ENCODE measurements around the gene RRAS2. TPM values are rescaled to one million over a fixed set of nuclear protein-coding genes. Genes with fewer than 3 reads are reported as not detected.
"Not testable (repeated sequence)": the region's sequence is repeated elsewhere in the genome, so short reads cannot be mapped to it uniquely, and the experiment has no call there.

RRAS2 gene
- total RNA-seq, 1 experiment from 2014 or later: 164 TPM

DNA sequence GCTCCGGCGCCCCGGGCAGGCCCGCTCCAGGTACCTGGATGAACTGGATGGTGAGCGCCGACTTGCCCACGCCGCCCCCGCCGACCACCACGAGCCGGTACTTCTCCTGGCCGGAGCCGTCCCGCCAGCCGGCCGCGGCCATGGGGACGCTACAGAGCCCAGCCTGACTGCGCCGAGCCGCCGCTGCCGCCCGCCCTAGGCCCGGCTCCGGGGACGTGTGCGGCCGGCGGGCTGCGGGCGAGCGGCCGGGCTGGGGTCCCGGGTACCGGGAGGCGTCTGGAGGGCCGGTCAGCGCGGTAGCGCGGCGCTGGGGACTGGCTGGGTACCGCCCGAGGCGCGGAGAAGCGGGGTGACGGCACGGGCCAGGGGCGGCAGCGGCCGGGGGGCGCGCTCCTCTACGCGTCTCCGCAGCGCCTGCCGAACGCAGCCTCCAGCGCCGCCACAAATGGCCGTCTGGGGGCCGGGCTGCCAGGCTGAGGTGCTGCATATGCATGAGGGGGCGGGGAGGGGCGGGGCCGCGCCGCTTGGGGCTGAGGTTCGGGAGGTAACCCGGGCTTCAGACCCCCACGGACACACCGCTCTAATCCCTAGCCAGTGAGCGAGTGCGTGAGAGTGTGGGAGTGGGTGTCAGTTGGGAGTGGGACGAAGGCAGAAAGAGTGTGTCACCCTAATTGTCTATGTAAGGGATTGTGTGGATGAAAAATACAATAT, at the start of gene RRAS2 (continued):
- TF ChIP-seq ZNF416 (CRISPR knock-in tag; IDR thresholded peaks at IDR 0.05) (no peak), RORB (CRISPR knock-in tag; IDR thresholded peaks at IDR 0.05) (no peak), ESRRA (CRISPR knock-in tag; IDR thresholded peaks at IDR 0.05; ENCODE audit: borderline replicate concordance) (no peak), GABPB1 (CRISPR knock-in tag; IDR thresholded peaks at IDR 0.05) (no peak)
- TF ChIP-seq, protein P1, sequence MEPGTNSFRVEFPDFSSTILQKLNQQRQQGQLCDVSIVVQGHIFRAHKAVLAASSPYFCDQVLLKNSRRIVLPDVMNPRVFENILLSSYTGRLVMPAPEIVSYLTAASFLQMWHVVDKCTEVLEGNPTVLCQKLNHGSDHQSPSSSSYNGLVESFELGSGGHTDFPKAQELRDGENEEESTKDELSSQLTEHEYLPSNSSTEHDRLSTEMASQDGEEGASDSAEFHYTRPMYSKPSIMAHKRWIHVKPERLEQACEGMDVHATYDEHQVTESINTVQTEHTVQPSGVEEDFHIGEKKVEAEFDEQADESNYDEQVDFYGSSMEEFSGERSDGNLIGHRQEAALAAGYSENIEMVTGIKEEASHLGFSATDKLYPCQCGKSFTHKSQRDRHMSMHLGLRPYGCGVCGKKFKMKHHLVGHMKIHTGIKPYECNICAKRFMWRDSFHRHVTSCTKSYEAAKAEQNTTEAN (CRISPR knock-in tag; IDR thresholded peaks at IDR 0.05): no peak

DNA sequence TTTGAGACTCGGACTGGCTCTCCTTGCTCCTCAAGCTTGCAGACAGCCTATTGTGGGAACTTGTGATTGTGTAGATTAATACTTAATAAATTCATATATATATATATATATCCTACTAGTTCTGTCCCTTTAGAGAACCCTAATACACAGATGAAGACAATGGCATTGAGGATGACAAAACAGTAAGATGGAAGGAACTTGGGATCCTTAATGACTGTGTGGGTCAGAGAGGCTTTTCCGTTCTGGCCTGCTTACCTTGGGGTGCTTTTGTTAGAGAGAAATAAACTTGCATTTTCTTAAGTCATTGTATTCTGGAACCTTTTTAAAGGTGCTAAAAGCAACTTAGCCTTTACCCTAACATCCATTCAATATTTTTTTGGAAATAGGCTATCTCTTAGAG, 49.6 kb upstream of the RRAS2 start:
- H3K27ac Mint-ChIP-seq: no peak overlapping the region
- H3K36me3 Mint-ChIP-seq: peaks cover 6% of the 10 kb centered on the region; the same call in 1 of the 2 replicates
- peaks cover 8% of the 10 kb centered on the region for H3K9me3 Mint-ChIP-seq
- H3K4me3 Mint-ChIP-seq: no peak overlapping the region
- peaks cover 62% of the 10 kb centered on the region for H3K4me1 Mint-ChIP-seq
- TF ChIP-seq ZNF138 (CRISPR knock-in tag; conservative IDR thresholded peaks at IDR 0.05) (no peak), CREM (CRISPR knock-in tag; IDR thresholded peaks at IDR 0.05) (no peak), NFE2L1 (CRISPR knock-in tag; IDR thresholded peaks at IDR 0.05) (no peak), GTF2I (CRISPR knock-in tag; conservative IDR thresholded peaks at IDR 0.05) (no peak), SP1 (CRISPR knock-in tag; conservative IDR thresholded peaks at IDR 0.05) (no peak), ZNF396 (CRISPR knock-in tag; IDR thresholded peaks at IDR 0.05; ENCODE audit: borderline replicate concordance) (no peak), RELA (CRISPR knock-in tag; IDR thresholded peaks at IDR 0.05; ENCODE audit: borderline replicate concordance) (no peak), OVOL2 (CRISPR knock-in tag; IDR thresholded peaks at IDR 0.05; ENCODE audit: borderline replicate concordance) (no peak)
- TF ChIP-seq, protein P2, sequence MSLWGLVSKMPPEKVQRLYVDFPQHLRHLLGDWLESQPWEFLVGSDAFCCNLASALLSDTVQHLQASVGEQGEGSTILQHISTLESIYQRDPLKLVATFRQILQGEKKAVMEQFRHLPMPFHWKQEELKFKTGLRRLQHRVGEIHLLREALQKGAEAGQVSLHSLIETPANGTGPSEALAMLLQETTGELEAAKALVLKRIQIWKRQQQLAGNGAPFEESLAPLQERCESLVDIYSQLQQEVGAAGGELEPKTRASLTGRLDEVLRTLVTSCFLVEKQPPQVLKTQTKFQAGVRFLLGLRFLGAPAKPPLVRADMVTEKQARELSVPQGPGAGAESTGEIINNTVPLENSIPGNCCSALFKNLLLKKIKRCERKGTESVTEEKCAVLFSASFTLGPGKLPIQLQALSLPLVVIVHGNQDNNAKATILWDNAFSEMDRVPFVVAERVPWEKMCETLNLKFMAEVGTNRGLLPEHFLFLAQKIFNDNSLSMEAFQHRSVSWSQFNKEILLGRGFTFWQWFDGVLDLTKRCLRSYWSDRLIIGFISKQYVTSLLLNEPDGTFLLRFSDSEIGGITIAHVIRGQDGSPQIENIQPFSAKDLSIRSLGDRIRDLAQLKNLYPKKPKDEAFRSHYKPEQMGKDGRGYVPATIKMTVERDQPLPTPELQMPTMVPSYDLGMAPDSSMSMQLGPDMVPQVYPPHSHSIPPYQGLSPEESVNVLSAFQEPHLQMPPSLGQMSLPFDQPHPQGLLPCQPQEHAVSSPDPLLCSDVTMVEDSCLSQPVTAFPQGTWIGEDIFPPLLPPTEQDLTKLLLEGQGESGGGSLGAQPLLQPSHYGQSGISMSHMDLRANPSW (CRISPR knock-in tag; conservative IDR thresholded peaks at IDR 0.05; ENCODE audit: low read depth): no peak
- TF ChIP-seq, protein P3, sequence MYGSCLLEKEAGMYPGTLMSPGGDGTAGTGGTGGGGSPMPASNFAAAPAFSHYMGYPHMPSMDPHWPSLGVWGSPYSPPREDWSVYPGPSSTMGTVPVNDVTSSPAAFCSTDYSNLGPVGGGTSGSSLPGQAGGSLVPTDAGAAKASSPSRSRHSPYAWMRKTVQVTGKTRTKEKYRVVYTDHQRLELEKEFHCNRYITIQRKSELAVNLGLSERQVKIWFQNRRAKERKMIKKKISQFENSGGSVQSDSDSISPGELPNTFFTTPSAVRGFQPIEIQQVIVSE (CRISPR knock-in tag; IDR thresholded peaks at IDR 0.05; ENCODE audit: borderline replicate concordance): no peak
- TF ChIP-seq, protein P4, sequence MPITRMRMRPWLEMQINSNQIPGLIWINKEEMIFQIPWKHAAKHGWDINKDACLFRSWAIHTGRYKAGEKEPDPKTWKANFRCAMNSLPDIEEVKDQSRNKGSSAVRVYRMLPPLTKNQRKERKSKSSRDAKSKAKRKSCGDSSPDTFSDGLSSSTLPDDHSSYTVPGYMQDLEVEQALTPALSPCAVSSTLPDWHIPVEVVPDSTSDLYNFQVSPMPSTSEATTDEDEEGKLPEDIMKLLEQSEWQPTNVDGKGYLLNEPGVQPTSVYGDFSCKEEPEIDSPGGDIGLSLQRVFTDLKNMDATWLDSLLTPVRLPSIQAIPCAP (CRISPR knock-in tag; IDR thresholded peaks at IDR 0.05): no peak
- TF ChIP-seq, protein P5, sequence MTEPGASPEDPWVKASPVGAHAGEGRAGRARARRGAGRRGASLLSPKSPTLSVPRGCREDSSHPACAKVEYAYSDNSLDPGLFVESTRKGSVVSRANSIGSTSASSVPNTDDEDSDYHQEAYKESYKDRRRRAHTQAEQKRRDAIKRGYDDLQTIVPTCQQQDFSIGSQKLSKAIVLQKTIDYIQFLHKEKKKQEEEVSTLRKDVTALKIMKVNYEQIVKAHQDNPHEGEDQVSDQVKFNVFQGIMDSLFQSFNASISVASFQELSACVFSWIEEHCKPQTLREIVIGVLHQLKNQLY (CRISPR knock-in tag; IDR thresholded peaks at IDR 0.05): no peak
- TF ChIP-seq, protein P6, sequence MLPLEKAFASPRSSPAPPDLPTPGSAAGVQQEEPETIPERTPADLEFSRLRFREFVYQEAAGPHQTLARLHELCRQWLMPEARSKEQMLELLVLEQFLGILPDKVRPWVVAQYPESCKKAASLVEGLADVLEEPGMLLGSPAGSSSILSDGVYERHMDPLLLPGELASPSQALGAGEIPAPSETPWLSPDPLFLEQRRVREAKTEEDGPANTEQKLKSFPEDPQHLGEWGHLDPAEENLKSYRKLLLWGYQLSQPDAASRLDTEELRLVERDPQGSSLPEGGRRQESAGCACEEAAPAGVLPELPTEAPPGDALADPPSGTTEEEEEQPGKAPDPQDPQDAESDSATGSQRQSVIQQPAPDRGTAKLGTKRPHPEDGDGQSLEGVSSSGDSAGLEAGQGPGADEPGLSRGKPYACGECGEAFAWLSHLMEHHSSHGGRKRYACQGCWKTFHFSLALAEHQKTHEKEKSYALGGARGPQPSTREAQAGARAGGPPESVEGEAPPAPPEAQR (CRISPR knock-in tag; IDR thresholded peaks at IDR 0.05): no peak
- TF ChIP-seq, protein P7, sequence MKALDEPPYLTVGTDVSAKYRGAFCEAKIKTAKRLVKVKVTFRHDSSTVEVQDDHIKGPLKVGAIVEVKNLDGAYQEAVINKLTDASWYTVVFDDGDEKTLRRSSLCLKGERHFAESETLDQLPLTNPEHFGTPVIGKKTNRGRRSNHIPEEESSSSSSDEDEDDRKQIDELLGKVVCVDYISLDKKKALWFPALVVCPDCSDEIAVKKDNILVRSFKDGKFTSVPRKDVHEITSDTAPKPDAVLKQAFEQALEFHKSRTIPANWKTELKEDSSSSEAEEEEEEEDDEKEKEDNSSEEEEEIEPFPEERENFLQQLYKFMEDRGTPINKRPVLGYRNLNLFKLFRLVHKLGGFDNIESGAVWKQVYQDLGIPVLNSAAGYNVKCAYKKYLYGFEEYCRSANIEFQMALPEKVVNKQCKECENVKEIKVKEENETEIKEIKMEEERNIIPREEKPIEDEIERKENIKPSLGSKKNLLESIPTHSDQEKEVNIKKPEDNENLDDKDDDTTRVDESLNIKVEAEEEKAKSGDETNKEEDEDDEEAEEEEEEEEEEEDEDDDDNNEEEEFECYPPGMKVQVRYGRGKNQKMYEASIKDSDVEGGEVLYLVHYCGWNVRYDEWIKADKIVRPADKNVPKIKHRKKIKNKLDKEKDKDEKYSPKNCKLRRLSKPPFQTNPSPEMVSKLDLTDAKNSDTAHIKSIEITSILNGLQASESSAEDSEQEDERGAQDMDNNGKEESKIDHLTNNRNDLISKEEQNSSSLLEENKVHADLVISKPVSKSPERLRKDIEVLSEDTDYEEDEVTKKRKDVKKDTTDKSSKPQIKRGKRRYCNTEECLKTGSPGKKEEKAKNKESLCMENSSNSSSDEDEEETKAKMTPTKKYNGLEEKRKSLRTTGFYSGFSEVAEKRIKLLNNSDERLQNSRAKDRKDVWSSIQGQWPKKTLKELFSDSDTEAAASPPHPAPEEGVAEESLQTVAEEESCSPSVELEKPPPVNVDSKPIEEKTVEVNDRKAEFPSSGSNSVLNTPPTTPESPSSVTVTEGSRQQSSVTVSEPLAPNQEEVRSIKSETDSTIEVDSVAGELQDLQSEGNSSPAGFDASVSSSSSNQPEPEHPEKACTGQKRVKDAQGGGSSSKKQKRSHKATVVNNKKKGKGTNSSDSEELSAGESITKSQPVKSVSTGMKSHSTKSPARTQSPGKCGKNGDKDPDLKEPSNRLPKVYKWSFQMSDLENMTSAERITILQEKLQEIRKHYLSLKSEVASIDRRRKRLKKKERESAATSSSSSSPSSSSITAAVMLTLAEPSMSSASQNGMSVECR (CRISPR knock-in tag; IDR thresholded peaks at IDR 0.05; ENCODE audit: borderline replicate concordance): no peak
- no peaks in the 10 kb centered on the region for H3K27me3 Mint-ChIP-seq (ENCODE audit: low read depth)
- CTCF ChIA-PET: interaction anchor here (3.7 kb wide), 1 partner anchor 9 kb away, joined by 34 read pairs; no protein-coding TSS in a partner anchor
- no peak for ATAC-seq
- no peak for DNase-seq (ENCODE audit: low spot score)
- POLR2A ChIA-PET: no interaction called here

DNA sequence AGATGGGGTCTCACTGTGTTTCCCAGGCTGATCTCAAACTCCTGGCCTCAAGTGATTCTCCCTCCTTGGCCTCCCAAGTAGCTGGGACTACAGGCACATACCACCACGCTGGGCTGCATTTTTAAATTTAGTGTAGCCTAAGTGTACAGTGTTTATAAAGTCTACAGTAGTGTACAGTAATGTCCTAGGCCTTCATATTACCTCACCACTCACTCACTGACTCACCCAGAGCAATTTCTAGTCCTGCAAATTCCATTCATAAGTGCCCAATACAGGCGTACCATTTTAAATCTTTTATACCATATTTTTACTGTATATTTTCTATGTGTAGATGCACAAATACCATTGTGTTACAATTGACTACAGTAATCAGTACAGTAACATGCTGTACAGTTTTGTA, 47.1 kb upstream of the RRAS2 start:
- peaks cover 45% of the 10 kb centered on the region for H3K4me1 Mint-ChIP-seq
- H3K36me3 Mint-ChIP-seq; H3K4me3 Mint-ChIP-seq; POLR2A ChIA-PET; ATAC-seq; H3K27me3 Mint-ChIP-seq (ENCODE audit: low read depth); DNase-seq (ENCODE audit: low spot score); H3K9me3 Mint-ChIP-seq; H3K27ac Mint-ChIP-seq: not testable (repeated sequence)
- CTCF ChIA-PET: interaction anchor here (1.7 kb wide), 1 partner anchor 12 kb away, joined by 6 read pairs; no protein-coding TSS in a partner anchor

All from WTC11 (cell line).